ENCODE measurements around the gene HEXIM2.
"Not testable (repeated sequence)": the region's sequence is repeated elsewhere in the genome, so short reads cannot be mapped to it uniquely, and the experiment has no call there.

Gene HEXIM2

GRCh38 chr17:45168991-45169752 is 7.5 kb downstream of the HEXIM2 start:
- DNase-seq (ENCODE audit: low read depth in 2 of 2) = no peak

GRCh38 chr17:45170280-45170930 is 8.7 kb downstream of the HEXIM2 start:
- no peak for DNase-seq (ENCODE audit: low read depth in 2 of 2)

DNA sequence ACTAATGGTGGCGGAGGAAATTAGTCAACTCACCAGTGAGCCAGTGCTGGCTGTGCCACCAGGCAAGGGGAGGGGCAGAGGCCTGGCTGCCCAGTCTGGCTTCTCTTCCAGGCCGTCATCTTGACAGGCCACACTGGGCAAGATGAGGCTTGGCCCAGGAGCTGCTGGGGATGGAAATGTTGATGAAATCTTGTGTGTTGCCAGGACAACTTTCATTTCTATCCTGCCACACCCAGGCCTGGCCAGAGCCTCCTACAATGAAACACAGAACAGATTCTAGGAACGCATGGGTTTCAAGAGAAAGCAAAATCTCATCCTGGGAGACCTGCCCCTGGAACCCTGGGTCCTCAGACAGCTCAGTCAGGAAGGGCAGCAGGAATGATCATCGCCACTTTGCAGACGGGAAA is 9.3 kb downstream of the HEXIM2 start:
- no peak for DNase-seq (ENCODE audit: low read depth in 2 of 2)

- DNase-seq (ENCODE audit: low read depth in 2 of 2) = no peak
These were observed 9.9 kb downstream of the HEXIM2 start for GRCh38 chr17:45171338-45172231.

- no peak for DNase-seq (ENCODE audit: low read depth in 2 of 2)
These were observed 10.5 kb downstream of the HEXIM2 start for GRCh38 chr17:45172232-45172540.

- peak; percentile 30 to 33 for DNase-seq (ENCODE audit: low read depth in 2 of 2)
These were observed 11.0 kb downstream of the HEXIM2 start for GRCh38 chr17:45172541-45173286.

DNA sequence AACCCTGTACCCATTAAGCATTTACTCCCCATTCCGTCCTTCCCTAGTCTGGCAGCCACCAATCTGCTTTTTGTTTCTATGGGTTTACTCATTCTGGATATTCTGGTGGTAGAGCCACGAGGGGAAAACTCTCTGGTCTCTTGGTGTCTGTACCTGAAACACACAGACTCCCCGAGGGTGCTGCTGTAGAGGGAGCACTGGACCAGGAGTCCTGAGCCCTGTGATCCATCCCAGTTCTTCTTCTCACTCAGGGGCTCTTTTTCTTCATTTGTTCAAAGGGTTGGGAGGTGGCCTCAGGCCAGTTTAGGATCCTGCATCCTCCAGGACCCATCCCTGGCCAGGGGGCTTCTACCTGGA is 14.1 kb downstream of the HEXIM2 start:
- DNase-seq (ENCODE audit: low read depth in 2 of 2) = no peak

GRCh38 chr17:45177563-45177962 is 15.9 kb downstream of the HEXIM2 start:
- DNase-seq (ENCODE audit: low read depth in 2 of 2) = no peak

- DNase-seq (ENCODE audit: low read depth in 2 of 2) = no peak
These were observed 22.5 kb downstream of the HEXIM2 start for GRCh38 chr17:45184144-45184543.

GRCh38 chr17:45186801-45187354 is 25.2 kb downstream of the HEXIM2 start:
- no peak for DNase-seq (ENCODE audit: low read depth in 2 of 2)

GRCh38 chr17:45189009-45189408 is 27.3 kb downstream of the HEXIM2 start:
- no peak for DNase-seq (ENCODE audit: low read depth in 2 of 2)

DNA sequence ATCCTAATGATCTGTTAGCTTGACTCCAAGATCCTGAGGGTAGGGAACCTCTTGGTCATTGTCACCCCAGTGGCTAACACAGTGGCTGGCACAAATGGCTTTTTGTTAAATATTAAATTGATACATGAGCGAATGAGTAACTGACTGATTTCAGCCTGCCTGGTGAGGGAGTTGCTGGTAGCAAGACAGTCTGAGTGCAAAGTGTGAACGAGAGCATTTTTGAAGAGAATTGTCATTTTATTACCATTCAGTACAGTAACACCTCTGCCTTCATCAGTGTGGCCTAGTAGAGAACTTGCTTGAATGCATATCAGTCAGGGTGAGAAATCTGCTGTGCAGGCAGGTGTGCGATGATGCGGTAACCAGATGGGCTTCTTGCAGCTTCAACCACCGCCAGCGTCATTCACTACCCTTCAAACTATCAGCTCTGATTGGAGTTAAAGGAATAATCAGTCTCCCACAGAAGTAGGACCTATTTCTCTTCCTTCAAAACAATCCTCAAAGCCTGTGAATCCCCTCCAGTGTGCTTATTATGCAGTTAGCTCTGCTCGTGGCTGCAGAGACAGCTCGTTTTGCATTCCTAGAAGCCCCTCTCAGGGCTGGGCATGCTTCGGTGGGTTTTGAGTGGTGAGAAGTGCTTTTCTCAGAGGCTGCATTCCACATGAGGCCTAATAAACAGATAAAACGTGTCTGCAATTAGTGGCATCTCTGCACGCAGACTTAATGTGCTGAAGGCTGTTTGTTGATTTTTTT is 29.0 kb downstream of the HEXIM2 start:
- DNase-seq (ENCODE audit: low read depth in 2 of 2) = no peak

DNA sequence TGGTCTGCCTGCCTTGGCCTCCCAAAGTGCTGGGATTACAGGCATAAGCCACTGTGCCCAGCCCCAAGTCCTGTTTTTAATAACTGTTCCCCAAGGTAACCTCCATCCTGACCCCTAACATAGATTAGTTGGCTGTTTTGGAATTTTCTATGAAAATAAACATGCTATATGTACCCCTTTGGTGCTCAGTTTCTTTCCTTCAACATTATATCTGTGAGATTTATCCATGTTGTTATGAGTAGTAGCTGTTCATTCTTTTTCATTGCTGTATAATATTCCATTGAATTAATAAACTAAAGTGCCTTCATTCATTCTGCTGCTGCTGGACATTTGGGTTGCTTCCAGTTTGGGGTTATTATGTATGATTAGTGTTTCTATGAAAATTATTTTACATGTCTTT is 33.7 kb downstream of the HEXIM2 start:
- DNase-seq (ENCODE audit: low read depth in 2 of 2) = no peak

GRCh38 chr17:45197108-45197507 is 35.4 kb downstream of the HEXIM2 start:
- DNase-seq (ENCODE audit: low read depth in 2 of 2) = no peak

- peak; percentile 74 to 90 for DNase-seq (ENCODE audit: low read depth in 2 of 2)
These were observed 36.1 kb downstream of the HEXIM2 start for GRCh38 chr17:45197555-45198334.

DNA sequence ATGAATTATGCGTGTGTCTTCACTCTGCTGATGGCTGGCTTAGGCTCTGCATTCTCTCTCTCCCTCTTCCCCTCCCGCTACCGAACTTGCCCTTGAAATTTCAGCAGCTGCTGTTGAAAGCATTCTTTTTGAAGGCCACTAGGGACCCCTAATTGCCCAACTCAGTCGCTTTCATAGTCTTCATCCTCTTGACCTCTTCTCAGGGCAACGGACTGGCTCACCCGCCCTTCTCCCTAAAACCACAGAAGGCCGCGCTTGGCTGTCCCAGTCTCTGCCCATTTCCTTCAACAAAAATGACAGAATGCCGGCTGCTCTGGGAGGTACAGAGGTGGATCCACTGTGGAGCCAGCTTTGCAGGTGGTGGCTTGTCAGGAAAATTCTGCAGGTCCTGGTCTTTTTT is 39.0 kb downstream of the HEXIM2 start:
- DNase-seq (ENCODE audit: low read depth in 2 of 2) = no peak

DNA sequence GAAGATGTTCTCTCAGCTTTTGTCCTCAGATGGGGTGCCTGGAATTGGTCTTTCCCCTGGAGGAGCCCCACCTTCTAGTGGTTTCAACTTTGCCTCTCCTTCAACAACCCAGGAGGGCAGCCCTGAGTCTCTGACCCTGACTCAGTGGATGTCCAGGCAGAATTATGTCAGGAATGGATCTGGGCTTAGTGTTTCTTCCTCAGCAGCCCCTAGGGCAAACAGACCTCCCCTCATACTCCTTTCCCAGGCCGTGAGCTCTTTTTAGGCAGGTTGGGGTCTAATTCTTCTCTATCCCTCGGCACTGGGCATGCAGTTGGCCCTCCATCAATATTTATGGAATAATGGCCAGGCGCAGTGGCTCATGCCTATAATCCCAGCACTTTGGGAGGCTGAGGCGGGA is 39.8 kb downstream of the HEXIM2 start:
- DNase-seq (ENCODE audit: low read depth in 2 of 2) = no peak

DNA sequence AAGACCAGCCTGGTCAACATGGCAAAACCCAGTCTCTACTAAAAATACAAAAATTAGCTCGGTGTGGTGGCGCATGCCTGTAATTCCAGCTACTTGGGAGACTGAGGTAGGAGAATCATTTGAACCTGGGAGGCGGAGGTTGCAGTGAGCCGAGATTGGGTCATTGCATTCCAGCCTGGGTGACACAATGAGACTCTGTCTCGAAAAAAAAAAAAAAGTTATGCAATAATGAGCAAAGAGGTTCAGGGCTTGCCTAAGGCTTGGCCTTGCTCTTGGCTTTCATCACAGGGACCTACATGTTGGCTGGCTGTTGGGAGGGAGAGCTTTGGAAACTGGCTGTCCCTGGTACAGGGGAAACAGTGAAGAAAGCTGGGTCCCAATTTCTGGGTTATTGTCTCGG is 40.2 kb downstream of the HEXIM2 start:
- not testable (repeated sequence) for DNase-seq (ENCODE audit: low read depth in 2 of 2)

- DNase-seq (ENCODE audit: low read depth in 2 of 2) = peak; percentile 76 to 93
These were observed 57.4 kb downstream of the HEXIM2 start for GRCh38 chr17:45218895-45219661.

Data from stimulated activated CD4-positive, alpha-beta T cell treated with anti-CD3 and anti-CD28 coated beads, Interleukin-12 subunit alpha, Interleukin-12 subunit beta, amount 100 ng/mL, for 24 hours (primary cell).